ENCODE data around the gene PHF2.
"Not testable (repeated sequence)": the region's sequence is repeated elsewhere in the genome, so short reads cannot be mapped to it uniquely, and the experiment has no call there.

The PHF2 gene

DNA sequence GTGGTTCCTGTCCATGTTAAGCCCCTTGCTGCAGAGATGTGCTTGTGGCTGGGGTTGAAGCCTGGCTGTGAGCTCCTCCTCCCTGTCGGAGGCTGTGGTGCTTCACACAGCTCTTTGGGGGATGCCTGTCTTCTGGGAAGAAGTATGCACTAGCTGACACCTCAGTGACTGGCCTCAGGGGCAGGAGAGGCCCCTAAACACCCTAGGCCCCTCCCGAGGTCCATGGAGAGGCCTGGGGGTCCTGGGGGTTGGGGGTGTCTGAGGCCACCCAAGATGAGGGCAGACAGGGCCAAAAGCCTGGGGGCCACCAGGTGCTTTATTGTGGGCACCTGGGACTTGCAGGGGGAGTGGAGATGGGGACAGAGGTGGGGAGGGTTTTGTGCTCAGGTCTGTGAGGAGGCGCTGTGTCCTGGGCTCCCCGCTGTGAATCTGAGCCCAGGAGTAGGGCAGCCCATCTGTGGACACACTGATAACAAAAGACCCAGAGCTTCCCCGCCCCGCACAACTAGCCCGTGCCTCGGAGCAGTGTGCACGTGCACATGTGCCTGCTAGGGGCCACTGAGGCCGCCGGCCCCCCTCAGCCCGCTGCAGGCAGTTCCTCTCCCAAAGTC lies 92.0 kb downstream of the PHF2 start:
- TF ChIP-seq POLR2AphosphoS5 (IDR thresholded peaks at IDR 0.05; ENCODE audit: low read depth, low read length) (no peak), TAF1 (IDR thresholded peaks at IDR 0.05; ENCODE audit: borderline replicate concordance, low read depth, low read length) (no peak), POLR2A (IDR thresholded peaks at IDR 0.05; ENCODE audit: low read depth, low read length) (no peak)
- DNase-seq (ENCODE audit: insufficient read length), result no peak
- FAIRE-seq, result no peak

DNA sequence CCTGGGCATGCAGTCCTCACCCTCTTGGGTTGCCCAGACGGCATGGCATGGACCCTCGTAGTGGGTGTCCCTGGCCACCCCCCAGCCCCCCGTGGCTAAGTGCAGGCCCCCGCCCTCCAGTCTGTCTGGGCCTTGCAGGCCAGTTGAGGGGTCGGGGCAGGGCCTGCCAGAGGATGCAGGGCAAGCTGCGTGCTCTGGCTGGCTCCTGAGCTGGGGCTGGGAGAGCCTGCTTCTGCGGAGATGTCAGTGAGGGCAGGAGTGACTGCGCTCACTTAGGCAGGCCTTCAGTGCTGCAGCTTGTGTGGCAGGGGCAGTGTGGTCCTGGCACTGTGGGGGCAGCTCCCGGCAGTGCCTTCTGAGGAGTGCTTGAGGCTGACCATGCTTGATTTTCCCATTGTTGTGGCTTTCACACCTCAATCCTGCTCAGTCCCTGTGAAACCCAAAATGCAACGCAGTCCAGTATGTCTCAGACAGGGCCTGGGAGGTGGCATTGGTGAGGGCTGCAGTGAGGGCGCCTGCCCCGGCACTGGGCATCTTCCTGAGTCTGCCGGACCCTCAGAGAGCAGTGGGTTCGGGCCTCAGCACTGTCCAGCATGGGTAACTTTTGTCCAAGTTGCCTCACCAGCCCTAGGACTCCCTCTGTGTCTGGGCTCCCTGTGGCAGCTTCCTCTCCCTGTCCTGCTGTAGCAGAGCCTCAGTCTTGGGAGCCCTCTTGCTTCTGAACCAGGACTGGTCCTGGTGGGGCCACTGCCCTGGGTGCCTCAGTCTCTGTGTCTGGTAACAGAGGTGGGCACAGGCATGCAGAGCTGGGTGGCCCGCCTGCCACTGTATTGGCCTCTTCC lies 93.0 kb downstream of the PHF2 start:
- DNase-seq (ENCODE audit: insufficient read length) (no peak), FAIRE-seq (no peak)
- TF ChIP-seq POLR2A (IDR thresholded peaks at IDR 0.05; ENCODE audit: low read depth, low read length) (no peak), TAF1 (IDR thresholded peaks at IDR 0.05; ENCODE audit: borderline replicate concordance, low read depth, low read length) (no peak), POLR2AphosphoS5 (IDR thresholded peaks at IDR 0.05; ENCODE audit: low read depth, low read length) (no peak)

DNA sequence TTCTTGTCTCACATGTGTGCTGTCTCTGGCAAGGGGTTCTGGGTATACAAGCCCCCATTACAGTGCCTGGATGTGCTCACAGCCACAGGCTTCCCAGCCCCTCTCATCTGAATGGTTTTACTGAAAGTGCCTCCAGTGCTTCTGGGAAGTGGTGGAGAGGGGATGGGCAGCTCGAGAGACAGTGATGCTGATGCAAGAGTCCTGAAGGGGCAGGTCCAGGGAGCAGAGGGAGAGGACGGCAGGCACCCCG lies 93.5 kb downstream of the PHF2 start:
- FAIRE-seq (no peak), DNase-seq (ENCODE audit: insufficient read length) (no peak)
- TF ChIP-seq TAF1 (IDR thresholded peaks at IDR 0.05; ENCODE audit: borderline replicate concordance, low read depth, low read length) (no peak), POLR2A (IDR thresholded peaks at IDR 0.05; ENCODE audit: low read depth, low read length) (no peak), POLR2AphosphoS5 (IDR thresholded peaks at IDR 0.05; ENCODE audit: low read depth, low read length) (no peak)

DNA sequence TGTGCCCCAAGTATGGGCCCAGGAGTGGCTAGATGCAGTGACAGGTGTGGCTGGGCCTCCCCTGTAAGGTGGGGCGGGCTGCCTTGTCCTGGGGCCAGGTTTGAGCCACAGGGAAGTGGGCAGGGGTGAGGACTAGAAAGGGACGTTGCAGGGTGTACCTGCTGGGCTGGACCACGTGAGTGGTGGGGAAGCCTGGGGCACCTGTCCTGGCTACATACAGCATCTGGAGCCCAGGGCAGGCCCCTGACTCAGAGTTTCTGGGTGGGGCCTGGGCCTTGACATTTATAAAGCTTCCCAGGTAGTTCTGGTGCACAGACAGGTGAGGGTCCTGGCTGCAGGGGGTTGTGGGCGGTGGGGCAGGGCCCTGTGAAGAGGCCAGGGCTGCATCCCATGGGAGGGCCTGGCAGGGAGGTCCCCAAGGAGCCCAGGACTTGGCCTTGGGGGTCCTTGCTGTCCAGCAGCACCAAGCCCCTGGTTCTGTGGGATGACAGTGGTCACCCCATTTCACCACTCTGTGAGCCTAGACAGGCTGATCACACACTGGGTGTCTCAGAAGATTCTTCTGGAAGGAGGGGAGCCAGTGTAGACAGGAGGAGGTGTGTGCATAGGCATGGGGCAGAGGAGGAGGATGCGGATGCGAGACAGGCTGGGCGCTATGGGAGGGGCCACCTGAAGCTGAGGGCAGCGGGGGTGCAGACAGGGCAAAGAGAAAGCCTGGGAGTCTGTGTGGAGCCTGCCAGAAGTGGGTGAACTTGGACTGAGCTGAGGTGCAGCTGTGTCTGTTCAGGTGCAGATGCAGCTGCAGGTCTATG lies 94.0 kb downstream of the PHF2 start:
- TF ChIP-seq TAF1 (IDR thresholded peaks at IDR 0.05; ENCODE audit: borderline replicate concordance, low read depth, low read length), result no peak
- TF ChIP-seq POLR2AphosphoS5 (IDR thresholded peaks at IDR 0.05; ENCODE audit: low read depth, low read length), result no peak
- no peak for TF ChIP-seq POLR2A (IDR thresholded peaks at IDR 0.05; ENCODE audit: low read depth, low read length)
- DNase-seq (ENCODE audit: insufficient read length) (no peak), FAIRE-seq (no peak)

DNA sequence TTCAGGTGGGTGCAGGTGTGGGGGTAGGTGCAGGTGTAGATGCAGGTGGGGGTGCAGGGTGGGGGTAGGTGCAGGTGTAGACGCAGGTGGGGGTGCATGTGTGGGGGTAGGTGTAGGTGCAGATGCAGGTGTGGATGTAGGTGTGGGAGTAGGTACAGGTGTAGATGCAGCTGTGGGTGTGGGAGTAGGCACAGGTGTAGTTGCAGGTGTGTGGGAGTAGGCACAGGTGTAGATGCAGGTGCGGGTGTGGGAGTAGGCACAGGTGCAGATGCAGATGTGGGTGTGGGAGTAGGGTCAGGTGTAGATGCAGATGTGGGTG lies 94.6 kb downstream of the PHF2 start:
- FAIRE-seq (no peak), DNase-seq (ENCODE audit: insufficient read length) (no peak)
- TF ChIP-seq TAF1 (IDR thresholded peaks at IDR 0.05; ENCODE audit: borderline replicate concordance, low read depth, low read length) (no peak), POLR2A (IDR thresholded peaks at IDR 0.05; ENCODE audit: low read depth, low read length) (no peak), POLR2AphosphoS5 (IDR thresholded peaks at IDR 0.05; ENCODE audit: low read depth, low read length) (no peak)

DNA sequence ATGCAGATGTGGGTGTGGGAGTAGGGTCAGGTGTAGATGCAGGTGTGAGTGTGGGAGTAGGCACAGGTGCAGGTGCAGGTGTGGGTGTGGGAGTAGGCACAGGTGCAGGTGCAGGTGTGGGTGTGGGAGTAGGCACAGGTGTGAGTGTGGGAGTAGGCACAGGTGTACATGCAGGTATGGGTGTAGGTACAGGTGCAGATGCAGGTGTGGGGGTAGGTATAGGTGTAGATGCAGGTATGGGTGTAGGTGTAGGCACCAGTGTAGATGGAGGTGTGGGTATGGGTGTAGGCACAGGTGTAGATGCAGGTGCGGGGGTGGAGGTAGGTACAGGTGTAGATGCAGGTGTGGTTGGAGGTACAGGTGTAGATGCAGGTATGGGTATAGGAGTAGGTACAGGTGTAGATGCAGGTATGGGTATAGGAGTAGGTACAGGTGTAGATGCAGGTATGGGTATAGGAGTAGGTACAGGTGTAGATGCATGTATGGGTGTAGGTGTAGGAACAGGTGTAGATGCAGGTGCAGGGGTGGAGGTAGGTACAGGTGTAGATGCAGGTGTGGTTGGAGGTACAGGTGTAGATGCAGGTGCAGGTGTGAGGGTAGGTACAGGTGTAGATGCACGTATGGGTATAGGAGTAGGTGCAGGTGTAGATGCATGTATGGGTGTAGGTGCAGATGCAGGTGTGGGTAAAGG lies 96.1 kb downstream of the PHF2 start:
- FAIRE-seq, result peak; percentile 17
- DNase-seq (ENCODE audit: insufficient read length), result not testable (repeated sequence)

DNA sequence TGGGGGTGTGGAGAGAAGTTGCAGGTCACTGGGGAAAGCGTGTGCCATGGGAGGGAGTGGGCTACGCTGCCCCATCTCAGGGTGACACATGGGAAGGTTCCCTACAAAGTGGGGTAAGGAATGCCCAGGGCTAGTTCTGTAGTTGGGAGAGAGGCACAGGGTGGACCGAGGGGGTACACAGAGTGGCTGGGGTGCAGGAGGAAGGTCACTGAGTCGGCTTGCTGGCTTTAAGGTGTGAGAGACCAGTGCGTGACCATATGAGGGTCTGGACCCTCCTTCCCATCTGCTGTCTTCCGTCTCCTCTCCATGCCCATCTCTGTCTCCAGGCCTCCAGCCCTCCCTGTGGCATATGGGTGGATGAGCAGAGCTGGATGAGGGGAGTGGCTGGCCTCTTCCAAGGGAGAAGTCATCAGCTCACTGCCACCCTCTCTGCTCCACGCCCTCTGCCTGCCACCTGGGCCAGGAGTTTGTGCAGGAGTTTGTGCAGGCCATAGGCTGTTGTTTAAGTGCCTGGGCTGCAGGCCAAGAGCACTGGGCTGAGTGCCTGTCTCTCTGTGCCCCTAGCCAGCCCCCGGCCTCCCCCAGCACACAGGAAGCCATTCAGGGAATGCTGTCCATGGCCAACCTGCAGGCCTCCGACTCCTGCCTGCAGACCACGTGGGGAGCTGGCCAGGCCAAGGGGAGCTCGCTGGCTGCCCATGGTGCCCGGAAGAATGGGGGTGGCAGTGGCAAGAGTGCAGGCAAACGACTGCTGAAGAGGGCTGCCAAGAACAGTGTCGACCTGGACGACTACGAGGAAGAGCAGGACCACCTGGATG lies 96.8 kb downstream of the PHF2 start:
- TF ChIP-seq TAF1 (IDR thresholded peaks at IDR 0.05; ENCODE audit: borderline replicate concordance, low read depth, low read length) (no peak), POLR2AphosphoS5 (IDR thresholded peaks at IDR 0.05; ENCODE audit: low read depth, low read length) (no peak), POLR2A (IDR thresholded peaks at IDR 0.05; ENCODE audit: low read depth, low read length) (no peak)
- FAIRE-seq (no peak), DNase-seq (ENCODE audit: insufficient read length) (peak; percentile 12)

DNA sequence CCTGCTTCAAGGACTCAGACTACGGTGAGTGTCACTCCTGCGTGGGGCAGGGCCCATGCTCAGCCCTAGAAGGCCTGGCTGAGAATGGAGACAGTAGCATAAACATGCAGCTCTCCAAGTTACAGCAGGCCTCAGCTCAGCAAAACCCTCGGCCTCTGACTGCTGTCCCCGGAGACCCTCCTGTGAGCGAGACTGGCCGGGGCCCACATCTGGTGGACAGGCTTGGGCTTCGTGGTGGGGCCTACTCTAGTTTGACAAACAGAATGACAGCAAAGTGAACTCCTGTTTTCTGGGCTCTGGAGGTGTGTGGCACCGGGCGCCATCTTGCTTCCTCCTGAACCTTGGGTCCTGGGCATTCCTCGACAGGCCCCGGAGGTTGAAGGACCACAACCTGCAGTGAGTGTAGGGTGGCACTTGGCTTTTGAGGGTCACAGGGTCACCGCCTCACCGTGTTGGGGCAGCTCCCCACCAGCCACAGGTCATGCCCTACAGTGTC lies 97.5 kb downstream of the PHF2 start:
- FAIRE-seq (no peak), DNase-seq (ENCODE audit: insufficient read length) (peak; percentile 4)
- TF ChIP-seq POLR2A (IDR thresholded peaks at IDR 0.05; ENCODE audit: low read depth, low read length), result no peak
- TF ChIP-seq POLR2AphosphoS5 (IDR thresholded peaks at IDR 0.05; ENCODE audit: low read depth, low read length), result no peak
- TF ChIP-seq TAF1 (IDR thresholded peaks at IDR 0.05; ENCODE audit: borderline replicate concordance, low read depth, low read length), result no peak

DNA sequence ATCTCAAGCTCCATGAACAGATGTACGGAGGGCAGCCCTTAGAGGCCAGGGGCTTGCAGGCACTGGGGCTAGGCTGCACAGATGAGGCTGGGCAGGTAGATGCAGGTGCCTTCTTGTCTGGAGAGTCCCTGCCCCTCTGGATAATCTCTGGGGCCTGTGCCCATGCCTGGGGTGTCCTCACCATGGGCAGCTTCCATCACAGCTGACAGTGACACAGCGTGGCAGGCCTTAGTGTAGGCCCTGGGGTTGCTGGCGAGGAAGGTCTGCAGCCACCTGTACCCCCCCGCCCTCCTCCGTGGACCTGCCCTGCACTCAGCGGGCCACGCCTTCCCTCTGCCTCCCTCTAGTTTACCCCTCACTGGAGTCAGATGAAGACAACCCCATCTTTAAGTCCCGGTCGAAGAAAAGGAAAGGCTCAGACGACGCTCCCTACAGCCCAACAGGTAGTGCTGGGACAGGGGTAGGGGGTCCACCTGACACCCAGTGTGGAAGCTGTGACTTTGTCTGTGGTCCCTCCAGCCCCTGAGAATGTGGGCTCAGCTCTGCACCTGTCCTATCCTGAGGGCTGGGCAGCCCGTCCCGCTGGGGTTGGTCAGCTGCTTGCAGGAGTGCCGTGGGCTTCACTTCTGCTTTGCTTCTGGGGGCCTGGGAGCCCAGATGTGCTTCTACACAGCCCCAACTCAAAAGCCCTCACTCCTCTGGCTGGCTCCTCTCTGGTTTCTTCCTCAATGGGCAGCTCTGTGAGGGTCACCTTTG lies 98.4 kb downstream of the PHF2 start:
- FAIRE-seq (no peak), DNase-seq (ENCODE audit: insufficient read length) (peak; percentile 5)
- TF ChIP-seq TAF1 (IDR thresholded peaks at IDR 0.05; ENCODE audit: borderline replicate concordance, low read depth, low read length) (no peak), POLR2A (IDR thresholded peaks at IDR 0.05; ENCODE audit: low read depth, low read length) (no peak), POLR2AphosphoS5 (IDR thresholded peaks at IDR 0.05; ENCODE audit: low read depth, low read length) (no peak)

Data from GM12892 (cell line).